Adipose tissue (tissue), 3 donors: ENCODE data around the gene NUP93. TPM values are rescaled to one million over a fixed set of nuclear protein-coding genes. Genes with fewer than 3 reads are reported as not detected.

Experiments used
- H3K27ac ChIP-seq: one replicate; pipeline ENCODE4 v1.5.1; 2013; ENCODE audit warnings: low read depth, low read length
- WGBS, 3 donors: extraction: QIAGEN DNeasy Blood & Tissue Kit; methylation state at CpG; one replicate each; pipeline ENCODE4 v1.1.7; 2013; 5-methylcytosine and 5-hydroxymethylcytosine counted together
- polyA plus RNA-seq, 3 donors: library from polyadenylated mRNA; stranded (reverse); fragments of 200-250 nt; gene quantifications; one replicate each; pipeline ENCODE4 v1.2.3, GENCODE V29; 2013
- donor health status: healthy with polysubstance abuse.
- donor health status: Bipolar disorder and iron deficiency.
- donor health status: healthy.

The NUP93 gene
- polyA plus RNA-seq, 3 donors, result 10.1 to 32.1 (median 19.8) TPM

DNA sequence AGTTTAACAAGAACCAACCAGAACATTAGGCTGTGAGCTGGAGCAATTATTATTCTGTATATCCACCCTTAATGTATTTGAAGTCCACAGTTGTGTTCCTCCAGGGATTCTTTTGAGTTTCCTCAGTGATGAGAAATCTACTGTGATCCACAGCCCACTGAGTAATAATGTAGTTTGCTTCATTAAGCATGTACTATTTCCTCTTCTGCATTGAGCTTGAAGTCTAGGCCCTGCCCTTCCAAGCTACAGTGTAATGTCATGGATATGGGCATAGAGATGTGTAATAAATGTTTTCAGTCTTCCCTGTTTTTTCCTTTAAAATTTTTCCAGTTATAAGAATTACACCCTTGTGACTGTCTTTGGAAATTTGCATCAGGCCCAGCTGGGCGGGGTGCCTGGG is 98.7 kb downstream of the NUP93 start:
- 94 to 100% (median 95%) methylated on average over 1 of the region's 1 CpG for WGBS, 3 donors
- no peak overlapping the region for H3K27ac ChIP-seq

DNA sequence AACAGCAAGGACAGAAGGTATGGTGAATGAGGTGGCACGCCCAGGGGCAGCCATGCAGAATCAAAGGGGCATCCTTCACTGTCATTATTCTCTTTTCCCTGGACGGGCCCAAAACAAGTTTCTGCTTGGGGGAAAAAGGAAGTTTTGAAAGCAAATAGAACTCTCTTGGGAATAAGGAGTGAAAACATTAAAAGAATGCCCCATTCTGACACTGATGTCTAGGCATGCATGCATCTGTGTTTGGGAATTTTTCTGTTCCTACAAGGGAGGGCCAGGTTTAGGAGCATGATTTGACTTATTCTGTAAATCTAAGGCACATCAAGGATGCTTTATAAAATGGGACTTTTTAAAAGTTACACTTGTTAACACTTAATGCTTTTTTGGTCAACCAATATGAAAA is 100.7 kb downstream of the NUP93 start:
- no peak overlapping the region for H3K27ac ChIP-seq
- 44 to 90% (median 62%) methylated on average over 2 of the region's 2 CpGs for WGBS, 3 donors

DNA sequence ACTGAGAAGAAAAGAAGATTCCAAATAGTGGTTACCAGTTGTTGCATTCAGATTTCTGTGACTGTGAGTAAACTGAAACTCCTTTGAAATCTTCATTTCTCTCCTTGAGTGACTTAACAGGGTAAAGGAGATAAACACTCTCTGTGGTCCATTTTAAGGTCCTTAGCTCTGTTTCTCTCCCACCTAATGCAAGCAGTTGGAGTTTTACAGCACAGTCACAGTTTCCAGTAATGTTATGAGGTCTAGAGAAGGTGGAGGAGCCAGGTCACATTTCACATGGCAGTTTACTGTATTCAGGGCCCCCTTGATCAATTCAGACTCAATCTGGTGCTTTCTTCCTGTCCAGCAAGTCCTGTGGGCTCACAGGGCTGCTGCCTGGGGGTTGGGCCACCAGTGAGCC is 102.8 kb downstream of the NUP93 start:
- H3K27ac ChIP-seq, result no peak overlapping the region

DNA sequence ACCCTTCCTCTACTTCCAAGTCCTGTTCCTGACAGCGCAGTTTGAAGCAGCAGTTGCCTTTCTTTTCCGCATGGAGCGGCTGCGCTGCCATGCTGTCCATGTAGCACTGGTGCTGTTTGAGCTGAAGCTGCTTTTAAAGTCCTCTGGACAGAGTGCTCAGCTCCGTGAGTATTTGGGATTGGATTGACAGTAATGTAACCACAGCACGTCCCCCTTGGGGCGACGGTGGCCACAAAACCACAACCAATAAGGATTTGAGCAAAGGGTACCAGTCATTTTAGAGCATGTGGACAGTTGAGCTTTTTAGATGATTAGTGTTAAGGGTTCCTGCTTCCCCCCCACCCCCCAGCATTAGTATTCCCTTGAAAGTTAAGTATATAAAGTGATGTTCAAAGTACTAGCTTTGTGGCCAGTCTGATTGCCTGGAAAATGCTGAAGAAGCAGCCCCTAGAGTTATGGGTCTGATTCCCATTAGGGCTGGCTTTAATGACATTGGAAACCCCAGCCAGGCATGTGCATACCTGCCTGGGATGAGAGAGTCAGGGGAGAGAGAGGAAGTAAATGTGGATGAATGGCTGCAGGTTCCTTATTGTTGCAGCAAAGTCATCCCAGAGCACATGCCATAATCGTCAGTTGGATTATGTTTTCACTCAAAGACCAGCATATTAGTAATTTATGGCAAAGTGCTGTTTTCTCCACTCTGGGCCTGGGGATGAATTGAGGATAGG is 103.5 kb downstream of the NUP93 start:
- WGBS, 3 donors, result 81 to 95% (median 82%) methylated on average over 9 of the region's 9 CpGs
- H3K27ac ChIP-seq, result no peak overlapping the region

DNA sequence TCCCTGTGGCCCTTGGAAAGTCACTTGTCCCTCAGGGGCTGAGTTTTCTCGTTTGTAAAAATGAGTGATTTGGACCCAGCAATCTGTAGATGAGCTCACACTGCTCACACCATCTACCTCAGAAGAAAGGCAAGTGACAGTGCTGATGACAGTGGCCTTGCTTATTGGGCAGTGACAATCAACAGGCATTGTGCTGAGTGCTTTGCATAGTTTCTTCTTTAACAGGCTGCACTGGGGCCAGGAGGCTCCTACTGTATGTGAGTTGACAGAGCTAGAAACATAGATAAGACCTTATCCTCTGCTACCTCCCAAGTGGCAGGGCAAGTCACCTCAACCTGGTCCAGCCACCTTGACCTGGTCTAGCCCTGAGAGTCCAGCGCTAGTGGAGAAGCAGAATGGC is 105.4 kb downstream of the NUP93 start:
- H3K27ac ChIP-seq, result no peak overlapping the region
- WGBS, 3 donors, result 85 to 87% (median 85%) methylated on average over 2 of the region's 2 CpGs

DNA sequence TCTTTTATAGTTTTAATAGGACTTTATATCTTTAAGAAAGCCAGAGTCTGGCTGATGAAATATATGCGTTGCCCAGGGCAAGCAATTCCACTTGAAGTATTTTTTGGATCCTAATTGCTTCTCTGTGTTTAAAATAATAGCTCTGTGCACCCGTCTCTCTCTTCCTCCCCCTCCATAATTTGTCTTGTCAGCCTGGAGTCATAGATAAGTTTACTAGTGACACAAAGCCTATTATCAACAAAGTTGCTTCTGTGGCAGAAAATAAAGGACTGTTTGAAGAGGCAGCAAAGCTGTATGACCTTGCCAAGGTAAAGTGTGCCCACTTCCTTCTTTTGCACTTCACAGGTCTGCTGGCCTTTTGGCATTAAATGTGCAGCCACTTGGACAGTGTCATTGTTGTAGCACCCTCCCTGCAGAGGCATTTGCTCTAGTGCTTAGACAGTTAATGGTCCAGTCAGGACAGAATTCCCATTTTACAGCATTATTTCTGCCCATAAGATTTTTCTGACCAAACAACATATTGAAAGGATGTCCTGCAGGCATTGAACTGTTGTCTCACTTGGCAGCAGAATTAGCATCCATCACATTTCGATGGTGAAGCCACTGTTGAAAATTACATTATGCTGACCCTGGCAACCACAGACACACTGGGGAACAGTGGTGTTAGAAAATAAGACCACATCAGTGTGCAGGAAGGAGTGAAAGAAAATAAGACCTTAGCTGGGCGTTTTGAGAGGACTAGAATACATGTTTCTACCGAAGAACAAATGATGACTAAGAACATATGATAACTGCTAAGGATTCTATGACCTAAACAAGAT is 106.7 kb downstream of the NUP93 start:
- 64 to 81% (median 80%) methylated on average over 5 of the region's 5 CpGs for WGBS, 3 donors
- H3K27ac ChIP-seq, result no peak overlapping the region

DNA sequence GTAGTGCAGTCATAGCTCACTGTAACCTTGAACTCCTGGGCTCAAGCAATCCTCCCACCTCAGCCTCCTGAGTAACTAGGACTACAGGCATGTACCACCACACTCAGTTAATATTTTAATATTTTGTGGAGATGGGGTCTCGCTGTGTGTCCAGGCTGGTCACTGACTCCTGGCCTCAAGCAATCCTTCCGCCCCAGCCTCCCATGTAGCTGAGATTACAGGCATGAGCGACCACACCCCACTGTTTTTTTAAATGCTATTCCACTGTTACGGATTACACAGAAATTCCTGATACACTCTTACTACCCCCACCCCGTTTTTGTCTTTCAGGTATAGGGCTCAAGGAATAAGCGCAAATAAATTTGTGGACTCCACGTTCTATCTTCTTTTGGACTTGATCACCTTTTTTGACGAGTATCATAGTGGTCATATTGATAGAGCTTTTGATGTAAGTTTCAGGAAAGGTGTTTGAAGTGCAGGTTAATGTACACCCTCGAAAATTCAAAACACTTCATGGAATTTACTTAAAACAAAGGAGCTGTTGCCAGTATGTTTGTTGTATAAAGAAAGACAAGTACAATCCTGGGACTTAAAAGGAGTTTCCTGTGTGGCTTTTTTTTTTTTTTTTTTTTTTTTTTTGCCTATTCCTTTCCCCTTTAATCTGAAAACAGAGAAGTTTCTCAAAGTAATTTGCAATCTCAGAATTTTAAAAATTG is 108.9 kb downstream of the NUP93 start:
- no peak overlapping the region for H3K27ac ChIP-seq
- 78 to 91% (median 91%) methylated on average over 9 of the region's 9 CpGs for whole genome bisulfite sequencing, 3 donors

DNA sequence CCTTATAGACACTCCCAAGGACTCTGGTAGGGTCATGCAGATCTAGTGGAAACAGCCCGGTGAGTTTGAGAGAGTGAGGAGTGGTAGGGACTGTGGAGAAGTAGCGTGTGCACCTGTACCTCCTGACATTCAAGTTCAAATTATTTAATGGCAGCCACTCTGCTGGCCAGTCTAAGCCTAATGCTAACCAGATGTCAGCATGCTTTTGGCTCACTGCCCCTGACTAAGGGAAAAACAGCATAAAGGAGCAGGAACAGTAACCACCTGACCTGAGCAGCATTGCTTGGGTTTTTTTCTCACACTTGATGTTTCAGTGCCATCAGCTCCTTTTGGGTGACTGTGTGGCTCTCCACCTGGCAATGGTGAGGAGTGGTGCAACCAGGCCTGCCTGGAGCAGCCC is 111.3 kb downstream of the NUP93 start:
- H3K27ac ChIP-seq, result no peak overlapping the region
- WGBS, 3 donors, result 78 to 92% (median 88%) methylated on average over 2 of the region's 2 CpGs

DNA sequence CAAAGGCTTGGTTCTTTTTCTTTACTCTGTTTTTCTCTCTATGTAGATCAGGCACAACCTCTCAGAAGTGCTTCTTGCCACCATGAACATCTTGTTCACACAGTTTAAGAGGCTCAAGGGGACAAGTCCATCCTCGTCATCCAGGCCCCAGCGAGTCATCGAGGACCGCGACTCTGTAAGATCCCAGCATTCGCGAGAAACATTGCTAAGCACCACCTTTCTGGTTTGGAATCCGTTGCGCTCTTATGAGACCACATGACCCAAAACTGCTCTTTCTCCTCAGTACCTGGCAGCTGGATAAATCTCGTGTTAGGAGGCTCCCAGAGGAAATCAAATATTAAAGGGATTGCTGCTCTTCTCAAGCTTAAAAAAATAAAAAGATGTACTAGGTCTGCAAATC is 111.7 kb downstream of the NUP93 start:
- no peak overlapping the region for H3K27ac ChIP-seq
- 89 to 95% (median 91%) methylated on average over 10 of the region's 10 CpGs for WGBS, 3 donors

DNA sequence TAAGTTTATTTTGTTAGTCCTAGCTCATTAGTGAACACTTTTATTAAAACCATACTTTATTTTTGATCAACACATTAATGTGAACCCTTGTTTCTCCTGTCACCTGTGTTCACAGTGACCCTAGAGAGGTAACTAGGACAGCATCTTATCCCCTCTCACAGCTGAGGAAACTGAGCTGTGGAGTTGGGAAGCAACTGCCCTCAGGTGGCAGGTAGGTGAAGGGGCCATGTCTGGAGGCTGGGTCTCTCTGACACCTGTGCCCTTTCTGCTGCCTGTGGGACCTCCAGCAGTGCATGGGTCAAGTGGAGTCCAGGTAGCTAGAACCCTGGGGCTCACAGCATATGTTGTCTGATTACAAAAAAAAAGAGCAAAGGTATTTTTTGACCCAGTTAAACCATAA is 112.2 kb downstream of the NUP93 start:
- no peak overlapping the region for H3K27ac ChIP-seq

DNA sequence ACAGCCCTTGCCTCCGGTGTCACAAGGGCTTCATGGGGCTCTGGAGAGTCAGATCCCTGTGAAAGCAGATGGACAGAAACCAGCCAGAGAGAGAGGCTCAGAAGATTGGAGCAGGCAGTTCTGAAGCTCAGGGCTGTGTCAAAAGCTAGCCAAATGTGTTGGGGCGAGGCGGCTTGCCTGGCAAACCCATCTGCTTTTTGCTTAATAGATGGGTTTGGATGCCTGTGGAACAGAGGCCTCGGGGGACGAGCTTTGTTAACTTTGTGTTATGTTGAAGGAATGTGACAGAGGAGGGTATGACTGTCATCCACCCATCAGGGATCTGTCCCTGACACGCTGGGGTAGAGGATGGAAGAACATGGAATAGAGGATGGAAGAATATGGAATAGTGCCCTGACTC is 114.1 kb downstream of the NUP93 start:
- WGBS, 3 donors, result 87 to 94% (median 93%) methylated on average over 6 of the region's 6 CpGs
- no peak overlapping the region for H3K27ac ChIP-seq

DNA sequence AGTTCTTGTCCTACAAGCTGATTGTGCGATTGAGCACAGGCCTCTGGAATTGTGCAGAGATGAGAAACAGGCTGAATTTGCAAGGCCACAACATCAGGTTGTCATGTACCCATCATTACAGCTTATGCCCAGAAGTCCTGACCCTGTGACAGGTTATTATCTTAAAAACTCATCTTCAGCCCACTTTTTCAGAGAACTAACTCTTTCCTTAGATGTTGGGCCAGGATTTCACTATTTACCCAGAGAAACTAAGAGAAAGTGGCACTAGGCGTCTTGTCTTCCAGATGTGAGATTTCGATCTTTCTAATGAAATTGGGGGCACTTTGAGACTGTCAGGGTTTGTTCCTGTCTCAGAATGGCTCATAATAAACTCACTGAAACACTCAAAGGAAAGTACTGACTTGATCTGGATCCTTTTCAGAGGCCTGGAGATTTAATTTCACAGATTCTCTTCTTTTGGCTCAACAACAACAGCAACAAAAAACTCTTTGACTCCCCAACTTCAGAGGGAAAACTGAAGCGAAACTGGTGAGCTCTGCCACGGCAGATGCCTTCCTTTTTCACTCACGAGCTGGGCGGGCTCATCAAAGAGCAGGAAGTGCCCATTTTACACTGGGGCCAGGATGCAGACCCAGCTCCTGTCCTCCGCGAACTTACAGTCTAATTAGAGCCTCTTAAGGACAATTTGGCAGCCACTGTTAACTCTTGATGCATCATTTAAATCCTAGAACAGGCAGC is 117.4 kb downstream of the NUP93 start:
- no peak overlapping the region for H3K27ac ChIP-seq
- 55 to 74% (median 56%) methylated on average over 9 of the region's 9 CpGs for WGBS, 3 donors

DNA sequence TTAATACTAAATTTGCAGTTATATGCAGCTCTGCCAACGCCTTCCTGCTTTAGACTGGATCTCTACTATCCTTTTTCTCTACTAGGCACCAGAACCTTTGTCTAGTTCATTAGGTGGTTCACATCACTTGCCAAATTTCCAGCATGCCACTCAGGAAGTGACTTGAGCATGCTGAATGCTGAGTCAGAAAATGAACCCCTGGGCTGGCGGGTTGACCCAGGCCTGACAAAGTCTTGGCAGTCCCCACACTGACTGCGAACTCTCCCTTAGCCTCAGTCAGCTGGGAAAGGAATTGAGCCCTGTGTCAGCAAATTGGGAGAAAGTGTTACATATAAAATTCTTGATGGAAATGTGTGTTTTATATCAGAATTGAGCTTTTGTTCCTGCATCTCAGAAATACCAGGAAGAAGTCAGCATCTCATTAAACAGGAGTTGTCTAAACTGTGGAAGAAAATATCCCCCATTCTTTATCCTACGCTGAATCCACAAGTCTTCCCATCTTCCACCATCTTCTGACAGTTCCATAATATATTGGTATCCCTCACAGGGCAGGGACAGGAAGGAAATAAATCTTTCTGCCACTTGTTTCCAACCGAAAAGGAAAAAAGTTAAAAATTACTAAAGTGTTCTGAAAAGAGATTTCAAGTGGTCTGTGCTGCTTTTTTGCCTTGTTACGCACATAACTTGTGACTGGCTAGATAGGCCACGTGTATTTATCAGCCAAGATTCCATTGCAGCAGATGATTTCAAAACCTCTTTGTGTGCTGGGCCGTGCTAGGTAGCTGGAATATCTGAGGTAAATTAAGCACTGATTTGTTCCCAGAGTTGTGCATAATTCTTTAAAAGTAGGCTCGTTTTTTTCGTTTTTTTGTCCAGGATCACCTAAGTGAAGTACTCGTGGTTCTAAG is 118.4 kb downstream of the NUP93 start:
- WGBS, 3 donors, result 52 to 57% (median 57%) methylated on average over 11 of the region's 11 CpGs
- H3K27ac ChIP-seq, result no peak overlapping the region

DNA sequence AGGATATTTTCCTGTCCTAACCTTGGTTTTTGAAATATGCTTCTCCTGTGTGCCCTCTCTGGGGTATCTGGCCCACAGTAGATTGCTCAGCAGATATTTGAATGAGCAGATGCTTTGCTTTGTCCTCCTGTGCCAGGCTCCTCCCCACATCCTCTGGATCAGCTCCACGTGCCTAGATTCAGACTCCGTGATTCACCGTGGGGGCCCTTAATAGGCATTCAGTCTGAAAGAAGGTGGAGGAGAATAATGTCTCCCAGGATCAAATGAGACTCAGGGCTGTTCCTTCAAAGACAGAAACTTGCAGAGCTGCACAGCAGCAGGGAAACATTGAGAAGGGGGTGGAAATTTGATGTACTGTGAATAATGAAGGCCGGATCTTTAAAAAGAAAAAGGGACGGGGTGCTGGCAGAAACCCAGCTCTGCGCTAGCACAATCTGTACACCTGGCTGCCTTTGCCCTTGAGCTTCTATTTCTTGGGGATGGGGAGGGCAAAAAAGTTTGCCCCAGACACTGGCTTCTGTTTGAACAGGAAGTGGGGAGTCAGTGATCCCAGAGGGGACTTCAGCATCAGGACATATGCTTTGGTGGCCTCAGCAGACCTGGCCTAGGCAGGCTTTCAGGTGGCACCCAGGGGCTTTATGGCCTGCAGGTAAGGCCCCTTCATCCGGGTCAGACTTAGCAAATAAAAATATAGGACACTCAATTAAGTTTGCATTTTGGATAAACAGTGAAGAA is 119.2 kb downstream of the NUP93 start:
- WGBS, 3 donors, result 22 to 60% (median 48%) methylated on average over 7 of the region's 7 CpGs
- H3K27ac ChIP-seq, result no peak overlapping the region

DNA sequence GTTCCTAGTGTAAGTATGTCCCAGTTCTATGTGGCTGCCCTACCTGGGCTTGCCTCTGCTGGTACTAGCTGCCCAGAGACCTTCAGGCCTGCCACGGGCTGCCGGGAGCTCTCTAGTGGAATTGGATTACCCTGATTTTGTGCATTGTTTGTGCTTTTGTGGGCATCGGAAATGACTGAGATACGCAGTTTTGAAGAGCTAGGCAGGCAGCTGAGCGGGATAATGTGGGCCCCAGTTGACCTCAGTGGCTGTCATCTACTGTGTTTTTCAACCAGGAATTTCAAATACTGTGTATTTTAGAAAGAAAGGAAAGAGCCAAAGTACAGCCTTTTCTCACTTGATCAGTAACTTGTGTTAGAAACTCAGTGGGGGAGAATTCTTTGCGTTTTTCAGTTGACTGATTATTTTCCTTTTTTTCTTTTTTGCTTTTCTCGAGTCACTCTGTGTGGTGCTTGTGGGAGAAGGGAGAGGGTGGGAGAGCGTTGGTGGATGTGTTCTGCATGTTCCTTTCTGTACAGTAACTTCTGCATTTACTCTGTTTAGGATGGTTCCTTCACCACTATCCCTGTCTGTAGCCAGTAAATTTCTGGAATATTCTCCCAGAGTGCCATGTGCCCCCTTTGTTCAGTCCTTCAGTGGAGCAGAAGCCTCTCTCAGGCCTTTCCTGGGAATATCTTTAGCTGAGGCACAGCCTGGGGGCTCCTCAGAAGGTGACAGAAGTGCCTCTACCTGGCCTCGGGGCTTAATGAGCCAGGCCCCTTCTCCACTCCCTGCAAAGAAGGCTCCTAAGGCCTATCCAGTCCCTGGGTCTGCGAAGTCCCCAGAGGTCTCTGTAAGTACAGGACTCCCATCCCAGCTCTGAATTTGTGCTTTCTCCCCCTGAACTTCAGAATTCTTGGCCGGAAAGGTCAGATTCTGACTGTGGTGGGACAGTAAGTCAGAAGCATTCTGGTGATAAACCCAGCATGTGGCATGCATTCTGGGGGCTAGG is 120.1 kb downstream of the NUP93 start:
- WGBS, 3 donors, result 81 to 87% (median 83%) methylated on average over 11 of the region's 11 CpGs
- H3K27ac ChIP-seq, result no peak overlapping the region
